Mammary epithelial cell (primary cell): ENCODE results near the gene KCTD18.

Experiments used
- EZH2 ChIP-seq: IDR thresholded peaks from 2 replicates; pipeline ENCODE4 v1.6.1; 2012; ENCODE audit warnings: low read length, inconsistent platforms, borderline replicate concordance
- TF ChIP-seq, protein P1 (sequence below), 2 donors: IDR thresholded peaks in 1 of 2; conservative IDR thresholded peaks in 1 of 2; 2 replicates each; pipeline ENCODE4 v1.5.1; 2011 to 2012; ENCODE audit warnings: inconsistent platforms in 2 of 2, low read length in 2 of 2, mild to moderate bottlenecking in 2 of 2, control low read depth in 1 of 2, low read depth in 1 of 2; ENCODE audit not compliant: insufficient read depth in 1 of 2; ENCODE audit errors: extremely low read depth in 1 of 2

DNA sequence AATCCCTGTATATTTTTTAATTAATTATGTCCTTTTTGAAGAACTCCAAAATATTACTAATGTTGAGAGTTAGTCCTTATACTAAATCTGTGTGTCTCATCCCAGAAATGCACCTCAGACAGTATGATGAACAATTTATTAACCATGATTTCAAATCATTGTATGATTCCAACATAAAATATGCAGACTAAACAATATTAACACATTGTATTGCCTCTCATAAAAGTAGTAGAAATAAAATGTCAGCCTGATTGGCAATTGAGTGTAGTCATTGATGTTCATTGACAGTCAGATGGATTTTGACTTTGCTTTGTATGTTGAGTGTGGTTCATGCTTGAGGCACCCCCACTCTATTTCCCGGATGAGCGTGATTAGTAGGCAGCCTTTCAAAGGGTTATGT is 57.5 kb downstream of the KCTD18 start:
- TF ChIP-seq EZH2, result no peak
- TF ChIP-seq, protein P1, sequence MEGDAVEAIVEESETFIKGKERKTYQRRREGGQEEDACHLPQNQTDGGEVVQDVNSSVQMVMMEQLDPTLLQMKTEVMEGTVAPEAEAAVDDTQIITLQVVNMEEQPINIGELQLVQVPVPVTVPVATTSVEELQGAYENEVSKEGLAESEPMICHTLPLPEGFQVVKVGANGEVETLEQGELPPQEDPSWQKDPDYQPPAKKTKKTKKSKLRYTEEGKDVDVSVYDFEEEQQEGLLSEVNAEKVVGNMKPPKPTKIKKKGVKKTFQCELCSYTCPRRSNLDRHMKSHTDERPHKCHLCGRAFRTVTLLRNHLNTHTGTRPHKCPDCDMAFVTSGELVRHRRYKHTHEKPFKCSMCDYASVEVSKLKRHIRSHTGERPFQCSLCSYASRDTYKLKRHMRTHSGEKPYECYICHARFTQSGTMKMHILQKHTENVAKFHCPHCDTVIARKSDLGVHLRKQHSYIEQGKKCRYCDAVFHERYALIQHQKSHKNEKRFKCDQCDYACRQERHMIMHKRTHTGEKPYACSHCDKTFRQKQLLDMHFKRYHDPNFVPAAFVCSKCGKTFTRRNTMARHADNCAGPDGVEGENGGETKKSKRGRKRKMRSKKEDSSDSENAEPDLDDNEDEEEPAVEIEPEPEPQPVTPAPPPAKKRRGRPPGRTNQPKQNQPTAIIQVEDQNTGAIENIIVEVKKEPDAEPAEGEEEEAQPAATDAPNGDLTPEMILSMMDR (conservative IDR thresholded peaks at IDR 0.05 in 1 of 2, IDR thresholded peaks at IDR 0.05 in 1 of 2; ENCODE audit: extremely low read depth in 1 of 2, insufficient read depth in 1 of 2, low read depth in 1 of 2, low read length in 2 of 2), result no peak
